HFF-Myc (cell line): ENCODE data around the gene LTO1.

Source experiments
- DNase-seq: peaks from one replicate; pipeline ENCODE4 v3.0.0-alpha.2; 2011; ENCODE audit warnings: low read depth; ENCODE audit errors: extremely low read depth
- H3K4me3 ChIP-seq: replicated peaks from 2 replicates; pipeline ENCODE4 v1.5.1; 2011; ENCODE audit warnings: low read depth, mild to moderate bottlenecking, control low read depth, low read length
- TF ChIP-seq, protein P1 (sequence below): IDR thresholded peaks from 2 replicates; pipeline ENCODE4 v1.5.1; 2012; ENCODE audit warnings: mild to moderate bottlenecking, low read depth, low read length, control low read depth; ENCODE audit errors: missing control alignments

Gene LTO1

DNA sequence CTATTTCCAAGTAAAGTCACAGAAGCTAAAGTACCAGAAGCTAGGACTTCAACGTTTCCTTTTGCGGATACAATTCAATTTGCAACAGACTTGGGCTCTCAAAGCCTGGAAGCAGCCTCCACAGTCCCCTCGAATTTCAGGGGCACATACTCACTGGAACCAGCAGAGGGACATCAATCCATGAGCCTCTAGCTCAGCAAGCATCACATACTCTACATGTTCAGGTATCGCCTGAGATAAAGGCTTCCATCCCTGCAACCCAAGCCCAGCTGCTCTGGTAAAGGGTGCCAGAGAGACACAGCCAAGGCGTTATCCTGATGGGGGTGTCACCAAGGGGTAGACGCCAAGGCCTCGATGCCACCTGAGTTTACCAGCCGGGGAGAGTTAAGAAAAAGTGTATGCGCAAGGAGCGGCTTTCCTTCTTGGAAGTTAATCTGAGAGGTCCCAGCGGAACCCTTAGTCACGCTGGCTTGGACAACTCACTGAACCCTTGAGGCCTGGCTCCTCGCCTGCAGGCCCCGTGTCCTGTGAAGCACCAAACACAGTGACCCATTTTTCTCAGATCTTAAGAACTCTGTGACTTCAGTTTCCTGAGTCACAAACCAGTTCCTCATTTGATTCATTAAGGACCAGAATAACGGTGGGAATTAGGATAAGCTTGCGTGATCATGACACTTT, 13.0 kb downstream of the LTO1 start:
- TF ChIP-seq, protein P1, sequence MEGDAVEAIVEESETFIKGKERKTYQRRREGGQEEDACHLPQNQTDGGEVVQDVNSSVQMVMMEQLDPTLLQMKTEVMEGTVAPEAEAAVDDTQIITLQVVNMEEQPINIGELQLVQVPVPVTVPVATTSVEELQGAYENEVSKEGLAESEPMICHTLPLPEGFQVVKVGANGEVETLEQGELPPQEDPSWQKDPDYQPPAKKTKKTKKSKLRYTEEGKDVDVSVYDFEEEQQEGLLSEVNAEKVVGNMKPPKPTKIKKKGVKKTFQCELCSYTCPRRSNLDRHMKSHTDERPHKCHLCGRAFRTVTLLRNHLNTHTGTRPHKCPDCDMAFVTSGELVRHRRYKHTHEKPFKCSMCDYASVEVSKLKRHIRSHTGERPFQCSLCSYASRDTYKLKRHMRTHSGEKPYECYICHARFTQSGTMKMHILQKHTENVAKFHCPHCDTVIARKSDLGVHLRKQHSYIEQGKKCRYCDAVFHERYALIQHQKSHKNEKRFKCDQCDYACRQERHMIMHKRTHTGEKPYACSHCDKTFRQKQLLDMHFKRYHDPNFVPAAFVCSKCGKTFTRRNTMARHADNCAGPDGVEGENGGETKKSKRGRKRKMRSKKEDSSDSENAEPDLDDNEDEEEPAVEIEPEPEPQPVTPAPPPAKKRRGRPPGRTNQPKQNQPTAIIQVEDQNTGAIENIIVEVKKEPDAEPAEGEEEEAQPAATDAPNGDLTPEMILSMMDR, result peak; percentile 32
- no peak for DNase-seq
- H3K4me3 ChIP-seq, result no peak overlapping the region

DNA sequence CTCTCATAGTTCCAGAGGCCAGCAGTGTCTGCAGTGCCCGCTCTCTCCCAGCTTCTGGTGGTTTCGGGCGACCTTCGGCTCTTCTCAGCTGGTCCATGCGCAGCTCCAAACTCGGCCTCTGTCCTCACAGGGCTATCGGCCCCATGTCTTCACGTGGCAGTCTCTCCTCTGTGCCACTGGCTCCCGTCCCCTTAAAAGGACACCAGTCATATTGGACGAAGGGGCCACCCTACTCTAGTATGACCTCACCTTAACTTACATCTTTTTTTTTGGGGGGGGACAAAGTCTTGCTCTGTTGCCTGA, 13.8 kb downstream of the LTO1 start:
- TF ChIP-seq, protein P1, result no peak
- no peak overlapping the region for H3K4me3 ChIP-seq
- no peak for DNase-seq

DNA sequence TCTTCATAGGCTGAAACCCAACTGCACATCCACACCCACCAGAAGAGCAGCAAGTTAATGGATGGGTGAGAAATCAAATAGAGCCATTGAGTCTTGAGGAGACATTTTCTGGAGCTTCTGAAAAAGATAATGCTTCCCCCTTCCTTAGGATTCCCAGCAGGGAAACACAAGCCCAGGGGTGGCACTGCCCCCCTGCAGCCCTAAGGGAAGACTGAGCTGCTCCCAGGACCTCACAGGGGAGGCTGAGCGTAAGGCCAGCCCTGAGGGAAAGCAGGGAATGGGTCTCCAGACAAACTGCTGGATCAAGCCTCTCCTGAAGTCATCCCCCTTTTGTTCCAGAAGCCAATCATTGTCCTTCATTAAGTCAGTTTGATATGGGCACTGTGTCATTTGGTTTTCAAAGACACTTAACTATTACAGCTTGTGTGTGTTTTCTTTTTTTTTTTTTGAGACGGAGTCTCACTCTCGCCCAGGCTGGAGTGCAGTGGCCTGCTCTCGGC, 15.1 kb downstream of the LTO1 start:
- DNase-seq, result no peak
- H3K4me3 ChIP-seq, result no peak overlapping the region
- TF ChIP-seq, protein P1, result no peak

DNA sequence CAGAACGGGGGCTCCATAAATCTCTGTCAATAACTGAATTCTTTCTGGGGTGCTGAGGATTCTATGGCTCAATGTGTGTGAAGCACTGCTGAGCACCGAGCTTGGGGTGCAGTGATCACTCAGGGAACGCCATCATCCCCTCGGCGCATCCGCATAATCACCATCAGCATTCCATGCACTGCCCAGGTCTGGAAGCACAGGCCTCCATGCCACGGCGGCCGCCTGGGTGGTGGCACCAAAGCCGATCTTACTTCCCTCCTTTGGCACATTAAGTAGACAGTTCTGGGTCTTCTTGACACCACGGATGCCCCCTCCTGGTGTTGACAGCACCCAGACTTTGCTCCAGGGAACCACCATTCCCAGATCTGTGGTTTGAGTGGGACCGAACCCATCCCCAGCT, 15.6 kb downstream of the LTO1 start:
- no peak overlapping the region for H3K4me3 ChIP-seq
- TF ChIP-seq, protein P1, result no peak
- no peak for DNase-seq

DNA sequence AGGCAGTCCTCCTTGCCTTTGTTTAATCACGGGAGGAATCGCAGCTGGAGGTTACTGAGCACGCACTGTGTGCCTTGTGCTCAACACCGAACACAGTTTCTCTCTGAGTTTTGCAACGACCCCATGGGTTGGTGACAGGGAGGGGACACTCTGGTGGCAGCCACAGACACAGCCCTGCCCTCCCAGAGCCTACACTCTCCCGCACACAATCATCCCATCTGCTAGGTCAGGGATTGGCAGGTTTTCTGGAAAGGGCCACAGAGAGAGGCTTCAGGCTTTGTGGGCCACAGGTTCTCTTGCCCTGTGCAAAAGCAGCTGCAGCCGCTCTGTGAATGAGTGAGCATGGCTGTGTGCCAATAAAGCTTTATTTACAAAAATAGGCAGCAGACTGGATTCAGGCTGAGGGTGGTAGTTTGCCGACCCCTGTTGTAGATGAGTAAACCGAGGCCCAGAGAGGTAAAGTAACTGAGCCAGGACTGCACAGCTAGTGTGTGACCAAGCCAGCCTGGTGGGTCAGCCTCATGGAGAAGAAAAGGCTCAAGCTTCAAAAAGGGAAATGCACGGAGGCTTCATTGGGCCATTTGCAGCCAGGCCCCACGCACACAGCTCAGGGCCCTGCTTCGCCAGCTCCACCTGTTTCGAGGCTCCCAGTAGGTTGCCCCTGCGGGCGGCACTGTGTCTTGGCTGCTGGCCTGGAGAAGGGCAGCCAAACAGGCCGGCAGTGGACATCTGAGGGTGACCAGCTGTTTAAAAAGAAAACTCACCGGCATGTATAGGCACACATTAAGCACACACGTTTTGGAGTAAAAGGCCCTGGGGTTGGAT, 16.3 kb downstream of the LTO1 start:
- no peak overlapping the region for H3K4me3 ChIP-seq
- TF ChIP-seq, protein P1, result no peak
- DNase-seq, result no peak

DNA sequence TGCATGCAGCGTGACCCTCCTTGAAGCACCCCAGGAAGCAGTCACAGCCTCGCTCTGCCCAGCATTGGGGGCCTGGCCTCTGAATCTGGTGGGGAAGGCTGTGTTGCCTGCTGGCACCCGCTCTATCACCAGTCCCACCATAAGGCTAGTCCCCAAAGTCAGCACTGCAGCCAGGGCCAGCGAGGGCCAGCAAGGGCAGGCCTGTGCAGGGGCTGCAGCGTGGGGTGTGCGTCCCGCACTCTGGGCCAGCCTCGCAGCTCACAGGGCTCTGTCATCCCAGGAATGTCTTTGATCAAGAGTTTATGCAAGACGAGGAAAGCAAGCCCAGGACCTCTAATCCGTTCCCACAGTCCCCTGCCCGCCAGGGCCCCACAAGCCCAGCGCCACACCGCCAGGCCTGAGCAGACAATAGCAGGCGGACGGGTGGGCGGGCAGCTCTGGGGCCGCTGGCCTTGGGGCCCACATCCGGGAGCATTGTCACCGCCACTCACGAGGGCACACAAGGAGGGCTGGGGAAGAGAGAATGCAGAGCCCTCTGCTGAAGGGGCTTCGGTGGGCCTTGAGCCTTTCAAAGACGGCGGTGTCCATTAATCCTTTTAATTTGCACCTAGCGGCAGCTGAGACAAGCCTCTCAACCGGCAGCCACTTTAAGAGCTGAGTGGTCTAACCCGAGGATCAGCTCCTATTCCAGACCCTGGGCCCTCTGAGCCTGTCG, 17.1 kb downstream of the LTO1 start:
- no peak for DNase-seq
- TF ChIP-seq, protein P1, result no peak
- H3K4me3 ChIP-seq, result no peak overlapping the region
